Measurements from ENCODE around the gene EPHA2.

- TF ChIP-seq POLR2AphosphoS5 (IDR thresholded peaks at IDR 0.05; ENCODE audit: borderline replicate concordance, low read depth, low read length) (no peak), EZH2 (IDR thresholded peaks at IDR 0.05) (no peak)
Measured at GRCh38 chr1:16132325-16132785, 23.5 kb downstream of the EPHA2 start.
